ENCODE data around the gene BATF. TPM values are rescaled to one million over a fixed set of nuclear protein-coding genes. Genes with fewer than 3 reads are reported as not detected.

Gene BATF
- total and polyA plus RNA-seq, 2 experiments from 2014 or later: not detected

DNA sequence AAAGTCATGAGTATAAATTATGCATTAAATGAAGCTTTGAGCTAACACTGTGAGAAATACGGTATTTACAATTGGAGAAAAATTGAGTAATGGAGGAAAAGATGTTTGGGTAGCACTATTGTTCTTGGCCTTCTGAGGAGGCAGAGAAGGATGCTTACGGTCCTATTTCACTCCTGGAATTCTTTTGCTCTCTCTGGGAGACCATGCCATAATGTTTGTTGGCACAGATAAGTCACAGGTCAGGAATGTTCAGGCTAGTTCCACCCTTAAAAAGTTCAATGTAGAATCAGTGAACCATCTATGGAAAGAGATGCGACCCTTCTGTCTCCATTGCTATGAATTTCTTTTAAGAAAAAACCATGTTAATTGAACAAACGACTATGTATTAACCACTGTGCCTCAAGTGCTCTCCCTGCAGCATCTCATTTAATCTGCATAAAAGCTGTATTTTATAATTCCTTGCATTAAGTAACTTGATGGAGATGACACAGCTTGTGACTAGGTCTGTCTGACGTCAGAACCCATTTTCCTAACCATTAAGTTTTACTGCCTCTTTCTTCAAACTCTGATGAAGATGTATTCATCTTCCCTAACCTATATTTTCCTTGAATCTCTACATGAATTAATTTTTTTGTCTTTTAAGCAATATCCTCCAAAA lies 9.5 kb downstream of the BATF start:
- H3K9me3 Mint-ChIP-seq: no peaks in the 10 kb centered on the region
- Histone ChIP-seq H2AFZ (no peak overlapping the region), H3K79me2 (replicated peaks; ENCODE audit: insufficient read depth) (no peaks in the 10 kb centered on the region), H3K4me2 (no peak overlapping the region), H3K4me1 (ENCODE audit: insufficient read depth) (no peaks in the 10 kb centered on the region), H3K27me3 (ENCODE audit: insufficient read depth) (no peaks in the 10 kb centered on the region), H3K36me3 (ENCODE audit: insufficient read depth) (no peaks in the 10 kb centered on the region), H3K27ac (ENCODE audit: low read depth) (no peak overlapping the region), H3K4me3 (no peak overlapping the region), H3F3A (replicated peaks; ENCODE audit: low read depth) (no peaks in the 10 kb centered on the region), H4K20me1 (replicated peaks; ENCODE audit: insufficient read depth) (no peaks in the 10 kb centered on the region), H3K9me2 (ENCODE audit: insufficient read depth) (no peaks in the 10 kb centered on the region)
- H3K4me3 Mint-ChIP-seq: no peak overlapping the region
- TF ChIP-seq, protein P1, sequence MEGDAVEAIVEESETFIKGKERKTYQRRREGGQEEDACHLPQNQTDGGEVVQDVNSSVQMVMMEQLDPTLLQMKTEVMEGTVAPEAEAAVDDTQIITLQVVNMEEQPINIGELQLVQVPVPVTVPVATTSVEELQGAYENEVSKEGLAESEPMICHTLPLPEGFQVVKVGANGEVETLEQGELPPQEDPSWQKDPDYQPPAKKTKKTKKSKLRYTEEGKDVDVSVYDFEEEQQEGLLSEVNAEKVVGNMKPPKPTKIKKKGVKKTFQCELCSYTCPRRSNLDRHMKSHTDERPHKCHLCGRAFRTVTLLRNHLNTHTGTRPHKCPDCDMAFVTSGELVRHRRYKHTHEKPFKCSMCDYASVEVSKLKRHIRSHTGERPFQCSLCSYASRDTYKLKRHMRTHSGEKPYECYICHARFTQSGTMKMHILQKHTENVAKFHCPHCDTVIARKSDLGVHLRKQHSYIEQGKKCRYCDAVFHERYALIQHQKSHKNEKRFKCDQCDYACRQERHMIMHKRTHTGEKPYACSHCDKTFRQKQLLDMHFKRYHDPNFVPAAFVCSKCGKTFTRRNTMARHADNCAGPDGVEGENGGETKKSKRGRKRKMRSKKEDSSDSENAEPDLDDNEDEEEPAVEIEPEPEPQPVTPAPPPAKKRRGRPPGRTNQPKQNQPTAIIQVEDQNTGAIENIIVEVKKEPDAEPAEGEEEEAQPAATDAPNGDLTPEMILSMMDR (conservative IDR thresholded peaks at IDR 0.05; ENCODE audit: low read depth in 2 of 2): no peak
- no peak for TF ChIP-seq JUNB (IDR thresholded peaks at IDR 0.05; ENCODE audit: unreplicated experiment)
- no peak for TF ChIP-seq EZH2 (IDR thresholded peaks at IDR 0.05; ENCODE audit: low read depth, unreplicated experiment)
- TF ChIP-seq, protein P2, sequence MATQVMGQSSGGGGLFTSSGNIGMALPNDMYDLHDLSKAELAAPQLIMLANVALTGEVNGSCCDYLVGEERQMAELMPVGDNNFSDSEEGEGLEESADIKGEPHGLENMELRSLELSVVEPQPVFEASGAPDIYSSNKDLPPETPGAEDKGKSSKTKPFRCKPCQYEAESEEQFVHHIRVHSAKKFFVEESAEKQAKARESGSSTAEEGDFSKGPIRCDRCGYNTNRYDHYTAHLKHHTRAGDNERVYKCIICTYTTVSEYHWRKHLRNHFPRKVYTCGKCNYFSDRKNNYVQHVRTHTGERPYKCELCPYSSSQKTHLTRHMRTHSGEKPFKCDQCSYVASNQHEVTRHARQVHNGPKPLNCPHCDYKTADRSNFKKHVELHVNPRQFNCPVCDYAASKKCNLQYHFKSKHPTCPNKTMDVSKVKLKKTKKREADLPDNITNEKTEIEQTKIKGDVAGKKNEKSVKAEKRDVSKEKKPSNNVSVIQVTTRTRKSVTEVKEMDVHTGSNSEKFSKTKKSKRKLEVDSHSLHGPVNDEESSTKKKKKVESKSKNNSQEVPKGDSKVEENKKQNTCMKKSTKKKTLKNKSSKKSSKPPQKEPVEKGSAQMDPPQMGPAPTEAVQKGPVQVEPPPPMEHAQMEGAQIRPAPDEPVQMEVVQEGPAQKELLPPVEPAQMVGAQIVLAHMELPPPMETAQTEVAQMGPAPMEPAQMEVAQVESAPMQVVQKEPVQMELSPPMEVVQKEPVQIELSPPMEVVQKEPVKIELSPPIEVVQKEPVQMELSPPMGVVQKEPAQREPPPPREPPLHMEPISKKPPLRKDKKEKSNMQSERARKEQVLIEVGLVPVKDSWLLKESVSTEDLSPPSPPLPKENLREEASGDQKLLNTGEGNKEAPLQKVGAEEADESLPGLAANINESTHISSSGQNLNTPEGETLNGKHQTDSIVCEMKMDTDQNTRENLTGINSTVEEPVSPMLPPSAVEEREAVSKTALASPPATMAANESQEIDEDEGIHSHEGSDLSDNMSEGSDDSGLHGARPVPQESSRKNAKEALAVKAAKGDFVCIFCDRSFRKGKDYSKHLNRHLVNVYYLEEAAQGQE (IDR thresholded peaks at IDR 0.05; ENCODE audit: unreplicated experiment): no peak
- TF ChIP-seq, protein P3, sequence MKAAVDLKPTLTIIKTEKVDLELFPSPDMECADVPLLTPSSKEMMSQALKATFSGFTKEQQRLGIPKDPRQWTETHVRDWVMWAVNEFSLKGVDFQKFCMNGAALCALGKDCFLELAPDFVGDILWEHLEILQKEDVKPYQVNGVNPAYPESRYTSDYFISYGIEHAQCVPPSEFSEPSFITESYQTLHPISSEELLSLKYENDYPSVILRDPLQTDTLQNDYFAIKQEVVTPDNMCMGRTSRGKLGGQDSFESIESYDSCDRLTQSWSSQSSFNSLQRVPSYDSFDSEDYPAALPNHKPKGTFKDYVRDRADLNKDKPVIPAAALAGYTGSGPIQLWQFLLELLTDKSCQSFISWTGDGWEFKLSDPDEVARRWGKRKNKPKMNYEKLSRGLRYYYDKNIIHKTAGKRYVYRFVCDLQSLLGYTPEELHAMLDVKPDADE (IDR thresholded peaks at IDR 0.05): no peak
- TF ChIP-seq CREB1 (CRISPR knock-in tag; IDR thresholded peaks at IDR 0.05; ENCODE audit: low read depth): no peak
- no peaks in the 10 kb centered on the region for H3K27me3 Mint-ChIP-seq (ENCODE audit: insufficient read depth, low read depth, poor library complexity)
- H3K27ac Mint-ChIP-seq: no peak overlapping the region
- no peaks in the 10 kb centered on the region for H3K4me1 Mint-ChIP-seq
- DNase-seq (ENCODE audit: low spot score) (no peak), ATAC-seq (no peak)
- no peaks in the 10 kb centered on the region for H3K36me3 Mint-ChIP-seq (ENCODE audit: low read depth)

DNA sequence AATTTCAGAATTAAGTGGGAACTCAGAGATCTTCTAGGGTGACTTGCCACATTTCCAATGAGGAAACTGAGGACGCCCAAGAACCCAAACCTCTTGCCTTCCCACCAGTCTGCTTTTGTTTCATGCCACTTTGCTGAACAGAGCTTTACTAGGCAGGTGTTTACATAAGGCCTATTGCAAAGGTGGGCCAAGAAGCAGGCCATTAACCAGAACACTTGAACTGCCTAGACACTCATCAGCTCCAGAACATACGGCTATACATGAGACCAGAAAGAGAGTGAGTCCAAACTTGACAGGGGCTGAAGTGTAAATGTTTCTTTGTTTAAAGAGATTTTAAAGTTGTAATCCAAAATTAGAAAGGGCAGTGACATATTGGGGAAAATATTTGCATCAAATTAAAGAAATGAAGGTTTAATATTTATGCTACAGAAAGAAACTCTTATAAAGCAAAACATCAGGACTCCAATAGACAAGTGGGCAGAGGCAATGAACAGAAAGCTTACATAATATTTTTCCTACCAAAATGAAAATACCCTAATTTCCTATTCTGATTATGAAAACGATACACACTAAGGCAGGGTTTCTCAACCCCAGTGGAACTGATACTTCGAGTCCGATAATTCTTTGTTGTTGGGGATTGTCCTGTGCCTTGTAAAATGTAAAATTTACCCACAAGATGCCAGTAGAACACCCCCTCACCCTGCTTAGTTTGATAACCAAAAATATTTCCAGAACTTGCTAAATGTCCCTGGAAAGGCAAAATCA lies 11.7 kb downstream of the BATF start:
- no peaks in the 10 kb centered on the region for H3K36me3 Mint-ChIP-seq (ENCODE audit: low read depth)
- Histone ChIP-seq H3K27me3 (ENCODE audit: insufficient read depth) (no peaks in the 10 kb centered on the region), H3K27ac (ENCODE audit: low read depth) (no peak overlapping the region), H3K4me1 (ENCODE audit: insufficient read depth) (no peaks in the 10 kb centered on the region), H3K4me3 (no peak overlapping the region), H3K79me2 (replicated peaks; ENCODE audit: insufficient read depth) (no peaks in the 10 kb centered on the region), H2AFZ (no peak overlapping the region), H4K20me1 (replicated peaks; ENCODE audit: insufficient read depth) (no peaks in the 10 kb centered on the region), H3K4me2 (no peak overlapping the region), H3K36me3 (ENCODE audit: insufficient read depth) (no peaks in the 10 kb centered on the region), H3F3A (replicated peaks; ENCODE audit: low read depth) (no peaks in the 10 kb centered on the region), H3K9me2 (ENCODE audit: insufficient read depth) (no peaks in the 10 kb centered on the region)
- H3K4me1 Mint-ChIP-seq: no peaks in the 10 kb centered on the region
- no peak for DNase-seq (ENCODE audit: low spot score)
- no peak overlapping the region for H3K4me3 Mint-ChIP-seq
- no peak for ATAC-seq
- H3K9me3 Mint-ChIP-seq: no peaks in the 10 kb centered on the region
- H3K27me3 Mint-ChIP-seq (ENCODE audit: insufficient read depth, low read depth, poor library complexity): no peaks in the 10 kb centered on the region
- H3K27ac Mint-ChIP-seq: no peak overlapping the region
- TF ChIP-seq EZH2phosphoT487 (IDR thresholded peaks at IDR 0.05; ENCODE audit: unreplicated experiment): no peak
- TF ChIP-seq ZNF331 (CRISPR knock-in tag; IDR thresholded peaks at IDR 0.05; ENCODE audit: low read depth): no peak
- TF ChIP-seq NANOG (IDR thresholded peaks at IDR 0.05; ENCODE audit: borderline replicate concordance): no peak
- TF ChIP-seq, protein P2 (IDR thresholded peaks at IDR 0.05; ENCODE audit: unreplicated experiment): no peak
- TF ChIP-seq STAT1 (IDR thresholded peaks at IDR 0.05; ENCODE audit: unreplicated experiment): no peak
- no peak for TF ChIP-seq POLR2AphosphoS5 (IDR thresholded peaks at IDR 0.05; ENCODE audit: low read depth)
- TF ChIP-seq, protein P3 (IDR thresholded peaks at IDR 0.05): no peak
- TF ChIP-seq EZH2 (IDR thresholded peaks at IDR 0.05; ENCODE audit: low read depth, unreplicated experiment): no peak

Measured in GM23338 (cell line).